DND-41 (cell line): ENCODE data around the gene RALGPS1.

Experiments
- ATAC-seq: fragments of 200-7000 bp; cut with Tn5 transposase; 3 replicates; pipeline ENCODE4 v1.9.1; 2021; ENCODE audit warnings: low read depth; ENCODE audit not compliant: insufficient read depth
- DNase-seq: peaks from one replicate; pipeline ENCODE4 v3.0.0-alpha.2; 2020
- H2AFZ ChIP-seq: 2 replicates; pipeline ENCODE4 v1.6.0; 2012; ENCODE audit warnings: low read depth, low read length
- H3K27ac ChIP-seq: 2 replicates; pipeline ENCODE4 v1.5.1; 2012; ENCODE audit warnings: low read length, inconsistent platforms
- H3K27me3 ChIP-seq: fragments of 200-600 bp; sonication (generic); 2 replicates; pipeline ENCODE4 v1.6.0; 2012; ENCODE audit warnings: low read length, mild to moderate bottlenecking, inconsistent platforms; ENCODE audit not compliant: insufficient read depth, poor library complexity
- H3K36me3 ChIP-seq: 2 replicates; pipeline ENCODE4 v1.5.1; 2012; ENCODE audit warnings: low read length, inconsistent platforms; ENCODE audit not compliant: insufficient read depth
- H3K4me1 ChIP-seq: 2 replicates; pipeline ENCODE4 v1.5.1; 2012; ENCODE audit warnings: mild to moderate bottlenecking, low read length; ENCODE audit not compliant: insufficient read depth
- H3K4me2 ChIP-seq: 2 replicates; pipeline ENCODE4 v1.6.0; 2012; ENCODE audit warnings: mild to moderate bottlenecking, moderate library complexity, low read length, inconsistent platforms; ENCODE audit not compliant: insufficient read depth
- H3K4me3 ChIP-seq, 2 experiments: fragments of 200-600 bp in 1 of 2; shearing (Covaris generic) in 1 of 2; 2 replicates each; pipeline ENCODE4 v1.5.1; 2012 to 2016; ENCODE audit warnings: inconsistent platforms in 2 of 2, low read length in 2 of 2, mild to moderate bottlenecking in 2 of 2, low read depth in 1 of 2, moderate library complexity in 1 of 2
- H3K79me2 ChIP-seq: 2 replicates; pipeline ENCODE4 v1.6.0; 2012; ENCODE audit warnings: low read length, inconsistent platforms; ENCODE audit not compliant: insufficient read depth
- H3K9ac ChIP-seq: 2 replicates; pipeline ENCODE4 v1.6.0; 2012; ENCODE audit warnings: low read depth, mild to moderate bottlenecking, inconsistent platforms, low read length, moderate library complexity
- H3K9me3 ChIP-seq: 2 replicates; pipeline ENCODE4 v1.5.1; 2012; ENCODE audit warnings: low read length, moderate library complexity, mild to moderate bottlenecking, inconsistent platforms; ENCODE audit not compliant: insufficient read depth, severe bottlenecking
- H4K20me1 ChIP-seq: 2 replicates; pipeline ENCODE4 v1.6.0; 2012; ENCODE audit warnings: low read length; ENCODE audit not compliant: insufficient read depth
- CTCF ChIP-seq: IDR thresholded peaks from 2 replicates; pipeline ENCODE4 v1.5.1; 2012; ENCODE audit warnings: borderline replicate concordance, low read length, moderate library complexity, mild to moderate bottlenecking; ENCODE audit not compliant: poor library complexity, severe bottlenecking; ENCODE audit errors: extremely low read depth
- EZH2 ChIP-seq: IDR thresholded peaks from 3 replicates; pipeline ENCODE4 v1.6.1; 2012; ENCODE audit warnings: borderline replicate concordance, low read depth, mild to moderate bottlenecking, moderate library complexity, low read length, inconsistent platforms; ENCODE audit not compliant: severe bottlenecking

Gene RALGPS1

GRCh38 chr9:127085186-127085585 is 170.6 kb downstream of the RALGPS1 start:
- Histone ChIP-seq H2AFZ (no peak overlapping the region), H3K4me3 (no peak overlapping the region), H4K20me1 (peaks cover 11% of the 10 kb centered on the region), H3K27ac (no peak overlapping the region), H3K9ac (no peak overlapping the region), H3K9me3 (no peaks in the 10 kb centered on the region), H3K27me3 (peaks cover 20% of the 10 kb centered on the region), H3K4me1 (no peaks in the 10 kb centered on the region), H3K36me3 (no peaks in the 10 kb centered on the region), H3K4me2 (no peak overlapping the region), H3K79me2 (no peaks in the 10 kb centered on the region)
- TF ChIP-seq EZH2 = no peak
- ATAC-seq (no peak), DNase-seq (no peak)

- Histone ChIP-seq H3K9me3 (no peaks in the 10 kb centered on the region), H3K27ac (no peak overlapping the region), H3K79me2 (no peaks in the 10 kb centered on the region), H3K4me3 (no peak overlapping the region), H3K9ac (no peak overlapping the region), H3K27me3 (peaks cover 25% of the 10 kb centered on the region), H3K36me3 (no peaks in the 10 kb centered on the region), H3K4me1 (no peaks in the 10 kb centered on the region), H4K20me1 (peaks cover 18% of the 10 kb centered on the region), H3K4me2 (no peak overlapping the region), H2AFZ (no peak overlapping the region)
- DNase-seq (no peak), ATAC-seq (no peak)
- TF ChIP-seq CTCF (no peak), EZH2 (no peak)
These were observed 172.2 kb downstream of the RALGPS1 start for GRCh38 chr9:127086771-127087170.

GRCh38 chr9:127087411-127087810 is 172.8 kb downstream of the RALGPS1 start:
- no peak overlapping the region for H2AFZ ChIP-seq
- no peaks in the 10 kb centered on the region for H3K4me1 ChIP-seq
- ATAC-seq = no peak
- H3K9me3 ChIP-seq = no peaks in the 10 kb centered on the region
- no peaks in the 10 kb centered on the region for H3K36me3 ChIP-seq
- no peak overlapping the region for H3K9ac ChIP-seq
- no peak overlapping the region for H3K4me3 ChIP-seq
- H3K27ac ChIP-seq = no peak overlapping the region
- no peak for DNase-seq
- no peaks in the 10 kb centered on the region for H3K79me2 ChIP-seq
- H3K27me3 ChIP-seq = peaks cover 29% of the 10 kb centered on the region
- TF ChIP-seq CTCF = no peak
- TF ChIP-seq EZH2 = no peak
- H4K20me1 ChIP-seq = peaks cover 23% of the 10 kb centered on the region
- no peak overlapping the region for H3K4me2 ChIP-seq

GRCh38 chr9:127087836-127088235 is 173.3 kb downstream of the RALGPS1 start:
- TF ChIP-seq CTCF (no peak), EZH2 (no peak)
- H3K4me3 ChIP-seq = no peak overlapping the region
- H3K36me3 ChIP-seq = no peaks in the 10 kb centered on the region
- H3K79me2 ChIP-seq = no peaks in the 10 kb centered on the region
- DNase-seq (no peak), ATAC-seq (no peak)
- no peak overlapping the region for H3K27ac ChIP-seq
- no peak overlapping the region for H3K9ac ChIP-seq
- H4K20me1 ChIP-seq = peaks cover 23% of the 10 kb centered on the region
- H3K9me3 ChIP-seq = no peaks in the 10 kb centered on the region
- H3K4me2 ChIP-seq = no peak overlapping the region
- no peak overlapping the region for H2AFZ ChIP-seq
- no peaks in the 10 kb centered on the region for H3K4me1 ChIP-seq
- H3K27me3 ChIP-seq = peaks cover 29% of the 10 kb centered on the region
